Nephron (organoid): Measurements from ENCODE around the gene ZNF638.

ENCODE experiments used
- H3K27ac Mint-ChIP-seq, 3 experiments: 2 replicates each; pipeline ENCODE4 v1.8.0; 2020; ENCODE audit warnings: mixed read lengths in 3 of 3, mild to moderate bottlenecking in 2 of 3, moderate library complexity in 1 of 3
- H3K27me3 Mint-ChIP-seq: 2 replicates; pipeline ENCODE4 v1.8.0; 2021; ENCODE audit warnings: low read depth, mild to moderate bottlenecking, moderate library complexity, mixed read lengths
- H3K36me3 Mint-ChIP-seq: 2 replicates; pipeline ENCODE4 v1.8.0; 2020; ENCODE audit warnings: low read depth, mixed read lengths
- H3K4me1 Mint-ChIP-seq: 2 replicates; pipeline ENCODE4 v1.8.0; 2020; ENCODE audit warnings: mixed read lengths
- H3K4me3 Mint-ChIP-seq, 3 experiments: 2 replicates each; pipeline ENCODE4 v1.8.0; 2020; ENCODE audit warnings: mild to moderate bottlenecking in 3 of 3, mixed read lengths in 3 of 3, moderate library complexity in 2 of 3
- H3K9me3 Mint-ChIP-seq: 2 replicates; pipeline ENCODE4 v1.8.0; 2020; ENCODE audit warnings: mixed read lengths
- TF ChIP-seq, protein P1 (sequence below), 3 experiments: fragments of 200-600 bp; sonication (generic); IDR thresholded peaks; one replicate each; pipeline ENCODE4 v1.5.0; 2021; ENCODE audit warnings: antibody characterized with exemption in 3 of 3; ENCODE audit not compliant: unreplicated experiment in 3 of 3

ZNF638 gene

DNA sequence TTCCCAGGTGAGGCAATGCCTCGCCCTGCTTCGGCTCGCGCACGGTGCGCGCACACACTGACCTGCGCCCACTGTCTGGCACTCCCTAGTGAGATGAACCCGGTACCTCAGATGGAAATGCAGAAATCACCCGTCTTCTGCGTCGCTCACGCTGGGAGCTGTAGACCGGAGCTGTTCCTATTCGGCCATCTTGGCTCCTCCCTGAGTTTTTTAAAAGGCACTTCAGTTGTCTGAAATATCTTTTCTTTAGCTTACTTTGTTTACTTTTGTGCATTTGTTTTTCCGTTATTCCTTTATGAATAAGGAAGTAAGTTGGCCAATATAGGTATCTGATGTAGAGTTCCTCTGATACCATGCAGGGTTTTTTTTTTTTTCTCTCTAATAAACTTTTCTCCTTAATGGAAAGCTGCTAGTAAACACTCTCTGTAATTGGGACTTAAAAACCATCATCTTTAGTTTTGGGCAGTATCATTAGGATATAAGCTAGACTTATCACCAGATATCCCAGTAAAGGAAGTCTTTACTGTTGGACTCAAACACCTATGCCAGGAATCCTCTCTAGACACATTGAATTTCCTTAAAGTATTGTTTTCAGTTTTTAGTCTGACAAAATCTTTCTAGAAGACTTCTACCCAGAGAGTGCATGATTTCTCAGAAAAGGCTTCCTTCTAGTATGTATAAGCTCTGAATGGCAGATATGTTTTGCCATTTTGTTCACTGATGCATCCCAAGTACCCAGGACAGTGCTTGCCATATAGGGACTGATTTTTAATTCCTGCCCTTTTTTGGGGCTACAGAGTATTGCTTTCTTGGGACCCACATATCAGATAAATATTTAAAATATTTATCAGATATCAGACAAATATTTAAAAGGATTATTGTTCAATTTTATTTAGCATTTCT is 86.0 kb downstream of the ZNF638 start:
- H3K4me1 Mint-ChIP-seq, result no peaks in the 10 kb centered on the region
- peak overlapping the region; percentile 85 to 87 (median 86) for H3K4me3 Mint-ChIP-seq
- TF ChIP-seq, protein P1, sequence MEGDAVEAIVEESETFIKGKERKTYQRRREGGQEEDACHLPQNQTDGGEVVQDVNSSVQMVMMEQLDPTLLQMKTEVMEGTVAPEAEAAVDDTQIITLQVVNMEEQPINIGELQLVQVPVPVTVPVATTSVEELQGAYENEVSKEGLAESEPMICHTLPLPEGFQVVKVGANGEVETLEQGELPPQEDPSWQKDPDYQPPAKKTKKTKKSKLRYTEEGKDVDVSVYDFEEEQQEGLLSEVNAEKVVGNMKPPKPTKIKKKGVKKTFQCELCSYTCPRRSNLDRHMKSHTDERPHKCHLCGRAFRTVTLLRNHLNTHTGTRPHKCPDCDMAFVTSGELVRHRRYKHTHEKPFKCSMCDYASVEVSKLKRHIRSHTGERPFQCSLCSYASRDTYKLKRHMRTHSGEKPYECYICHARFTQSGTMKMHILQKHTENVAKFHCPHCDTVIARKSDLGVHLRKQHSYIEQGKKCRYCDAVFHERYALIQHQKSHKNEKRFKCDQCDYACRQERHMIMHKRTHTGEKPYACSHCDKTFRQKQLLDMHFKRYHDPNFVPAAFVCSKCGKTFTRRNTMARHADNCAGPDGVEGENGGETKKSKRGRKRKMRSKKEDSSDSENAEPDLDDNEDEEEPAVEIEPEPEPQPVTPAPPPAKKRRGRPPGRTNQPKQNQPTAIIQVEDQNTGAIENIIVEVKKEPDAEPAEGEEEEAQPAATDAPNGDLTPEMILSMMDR (IDR thresholded peaks at IDR 0.05; ENCODE audit: unreplicated experiment in 3 of 3), result no peak
- H3K9me3 Mint-ChIP-seq, result no peaks in the 10 kb centered on the region
- peak overlapping the region; percentile 56 to 94 (median 75) for H3K27ac Mint-ChIP-seq
- H3K36me3 Mint-ChIP-seq, result peaks cover 16% of the 10 kb centered on the region
- no peaks in the 10 kb centered on the region for H3K27me3 Mint-ChIP-seq

DNA sequence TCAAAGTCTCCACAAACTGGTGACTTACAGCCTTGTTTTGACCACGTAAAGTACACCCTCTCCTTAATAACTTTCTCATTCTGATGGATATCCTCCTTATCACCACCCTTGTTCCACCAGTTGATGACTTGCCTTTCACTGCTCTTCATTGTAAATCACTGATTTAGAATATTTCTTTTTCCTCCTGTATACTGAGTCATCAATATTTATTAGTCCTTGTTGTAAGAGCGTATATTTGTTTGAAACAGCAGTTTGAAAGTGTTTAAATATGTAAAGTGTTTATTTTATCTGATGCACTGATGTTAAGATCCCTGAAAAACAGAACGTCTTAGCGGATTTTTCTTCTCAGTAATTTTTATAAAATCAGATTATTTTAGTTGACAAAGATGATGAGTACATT is 87.6 kb downstream of the ZNF638 start:
- Mint-ChIP-seq H3K9me3 (no peaks in the 10 kb centered on the region), H3K27me3 (no peaks in the 10 kb centered on the region), H3K27ac (peak overlapping the region in 1 of 3 experiments; percentile 31)

DNA sequence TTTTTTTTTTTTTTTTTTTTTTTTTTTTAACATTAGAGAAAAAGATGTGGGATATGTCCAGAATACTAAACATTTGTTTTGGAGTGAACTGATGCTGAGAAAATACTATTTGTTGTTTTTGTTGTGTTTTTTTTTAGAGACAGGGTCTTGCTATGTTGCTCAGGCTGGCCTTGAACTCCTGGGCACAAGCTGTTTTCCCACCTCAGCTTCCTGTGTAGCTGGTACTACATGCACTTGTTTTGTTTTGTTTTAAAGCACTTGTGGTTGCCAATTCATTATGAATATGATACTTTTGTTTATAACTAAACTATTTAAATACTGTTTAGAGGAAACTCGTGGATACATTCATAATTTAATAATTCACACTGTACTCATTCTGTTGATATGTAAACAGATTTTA is 88.4 kb downstream of the ZNF638 start:
- Mint-ChIP-seq H3K4me1 (no peaks in the 10 kb centered on the region), H3K27me3 (no peaks in the 10 kb centered on the region), H3K36me3 (peaks cover 37% of the 10 kb centered on the region), H3K27ac (no peak overlapping the region), H3K4me3 (no peak overlapping the region), H3K9me3 (no peaks in the 10 kb centered on the region)
- TF ChIP-seq, protein P1 (IDR thresholded peaks at IDR 0.05; ENCODE audit: unreplicated experiment in 3 of 3), result no peak

More for the DNA sequence above, 87.6 kb downstream of the ZNF638 start:
- Mint-ChIP-seq H3K4me3 (peak overlapping the region in 1 of 3 experiments; percentile 16), H3K4me1 (no peaks in the 10 kb centered on the region), H3K36me3 (peaks cover 29% of the 10 kb centered on the region)
- TF ChIP-seq, protein P1 (IDR thresholded peaks at IDR 0.05; ENCODE audit: unreplicated experiment in 3 of 3), result no peak

DNA sequence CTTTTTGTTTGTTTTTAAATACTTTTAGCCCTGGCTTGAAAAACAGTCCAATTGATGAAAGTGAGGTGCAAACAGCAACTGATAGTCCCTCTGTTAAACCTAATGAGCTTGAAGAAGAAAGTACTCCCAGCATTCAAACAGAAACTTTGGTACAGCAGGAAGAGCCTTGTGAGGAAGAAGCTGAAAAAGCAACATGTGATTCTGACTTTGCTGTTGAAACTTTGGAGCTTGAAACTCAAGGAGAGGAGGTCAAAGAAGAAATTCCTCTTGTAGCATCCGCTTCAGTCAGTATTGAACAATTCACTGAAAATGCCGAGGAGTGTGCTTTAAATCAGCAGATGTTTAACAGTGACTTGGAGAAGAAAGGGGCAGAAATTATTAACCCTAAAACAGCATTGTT is 91.2 kb downstream of the ZNF638 start:
- TF ChIP-seq, protein P1 (IDR thresholded peaks at IDR 0.05; ENCODE audit: unreplicated experiment in 3 of 3), result no peak
- H3K27me3 Mint-ChIP-seq, result no peaks in the 10 kb centered on the region
- H3K4me1 Mint-ChIP-seq, result no peaks in the 10 kb centered on the region
- H3K9me3 Mint-ChIP-seq, result no peaks in the 10 kb centered on the region
- no peak overlapping the region for H3K4me3 Mint-ChIP-seq
- H3K27ac Mint-ChIP-seq, result no peak overlapping the region
- H3K36me3 Mint-ChIP-seq, result peaks cover 52% of the 10 kb centered on the region

DNA sequence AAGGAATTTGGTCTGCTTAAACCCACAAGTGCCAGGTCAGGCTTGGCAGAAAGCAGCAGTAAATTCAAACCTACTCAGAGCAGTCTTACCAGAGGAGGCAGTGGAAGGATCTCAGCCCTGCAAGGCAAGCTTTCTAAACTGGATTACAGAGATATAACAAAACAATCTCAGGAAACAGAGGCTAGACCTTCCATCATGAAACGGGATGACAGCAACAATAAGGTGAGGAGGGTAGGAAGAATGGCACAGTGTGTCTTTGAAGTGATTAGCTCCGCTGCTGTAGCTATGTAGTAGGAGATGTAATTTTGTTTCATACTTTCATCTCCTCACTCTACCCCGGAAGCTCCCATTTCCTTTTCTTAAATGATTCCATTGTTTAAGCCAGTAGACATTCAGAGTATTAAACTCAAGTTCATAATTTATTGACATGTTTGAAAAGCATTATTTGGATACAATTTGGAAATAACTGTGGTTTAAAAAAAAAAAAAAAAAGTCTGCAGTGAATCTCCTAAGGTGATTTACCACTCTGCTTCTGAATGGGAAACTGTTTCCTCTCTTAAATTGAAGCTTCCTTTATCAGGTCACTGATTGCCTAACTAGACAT is 92.3 kb downstream of the ZNF638 start:
- Mint-ChIP-seq H3K4me3 (no peak overlapping the region), H3K27ac (no peak overlapping the region), H3K9me3 (no peaks in the 10 kb centered on the region), H3K4me1 (no peaks in the 10 kb centered on the region), H3K36me3 (peaks cover 62% of the 10 kb centered on the region), H3K27me3 (no peaks in the 10 kb centered on the region)
- TF ChIP-seq, protein P1 (IDR thresholded peaks at IDR 0.05; ENCODE audit: unreplicated experiment in 3 of 3), result no peak
